GM21717 (cell line): ENCODE results near the gene ELL.
A peak's percentile ranks its signal among the peaks of the same experiment; 100 is the strongest.

Experiments
- ATAC-seq: cut with Tn5 transposase; IDR thresholded peaks from one replicate; pipeline ENCODE4 v1.9.1; 2021; ENCODE audit warnings: mild to moderate bottlenecking, moderate library complexity; ENCODE audit not compliant: unreplicated experiment

The ELL gene

GRCh38 chr19:18473003-18473705, 48.7 kb downstream of the ELL start:
- ATAC-seq: no peak

DNA sequence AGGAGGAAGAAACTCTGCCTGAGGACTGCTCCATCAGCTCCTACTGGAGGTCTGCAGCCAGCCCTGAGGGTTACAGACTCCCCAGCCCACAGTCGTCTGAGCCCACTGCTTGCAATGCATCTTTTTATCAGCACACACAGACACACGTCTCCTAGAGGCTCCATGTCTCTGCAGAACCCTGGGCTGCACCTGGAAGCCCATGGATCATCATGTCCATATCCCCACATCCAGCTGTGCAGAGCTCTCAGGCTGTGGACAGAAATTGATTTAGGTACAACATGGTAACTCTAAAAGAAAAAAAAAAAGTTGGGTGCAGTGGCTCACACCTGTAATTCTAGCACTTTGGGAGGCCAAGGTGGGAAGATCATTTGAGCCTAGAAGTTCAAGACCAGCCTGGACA, 51.1 kb downstream of the ELL start:
- no peak for ATAC-seq

- ATAC-seq: no peak
These were observed 52.6 kb downstream of the ELL start for GRCh38 chr19:18469069-18469846.

- ATAC-seq: no peak
These were observed 53.4 kb downstream of the ELL start for GRCh38 chr19:18468517-18468916.

DNA sequence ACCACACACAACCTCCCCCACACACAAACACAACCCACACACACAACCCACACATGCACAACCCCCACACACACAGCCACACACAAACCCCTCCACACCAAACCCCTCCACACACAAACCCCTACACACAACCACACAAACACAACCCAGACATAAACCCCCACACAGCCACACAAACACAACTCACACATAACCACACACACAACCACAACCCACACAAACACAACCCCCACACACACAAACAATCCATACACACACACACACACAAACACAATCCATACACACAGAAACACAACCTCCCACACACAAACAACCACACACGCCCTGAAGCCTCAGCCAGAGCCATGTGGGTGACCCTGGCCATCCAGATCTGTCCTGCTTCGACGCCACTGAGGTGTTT, 53.9 kb downstream of the ELL start:
- ATAC-seq: no peak

DNA sequence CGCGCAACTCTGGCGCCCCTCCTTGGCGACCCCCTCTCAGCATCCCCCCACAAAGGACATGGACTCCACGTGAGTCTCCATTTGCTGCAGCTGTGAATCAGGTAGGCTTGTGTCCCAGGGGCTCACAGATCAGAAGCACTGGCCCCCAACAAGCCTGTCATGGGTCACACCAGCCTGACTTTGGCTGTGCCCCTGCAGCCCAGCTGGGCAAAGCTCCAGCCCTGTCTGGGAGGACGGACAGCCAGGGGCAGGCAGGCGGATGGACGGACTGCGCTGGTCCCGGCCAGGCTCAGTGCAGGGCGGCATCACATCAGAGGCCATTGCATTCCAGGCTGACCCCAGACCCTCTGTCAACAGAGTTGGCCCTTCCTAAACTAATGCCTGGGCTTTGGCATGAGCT, 55.5 kb downstream of the ELL start:
- no peak for ATAC-seq

DNA sequence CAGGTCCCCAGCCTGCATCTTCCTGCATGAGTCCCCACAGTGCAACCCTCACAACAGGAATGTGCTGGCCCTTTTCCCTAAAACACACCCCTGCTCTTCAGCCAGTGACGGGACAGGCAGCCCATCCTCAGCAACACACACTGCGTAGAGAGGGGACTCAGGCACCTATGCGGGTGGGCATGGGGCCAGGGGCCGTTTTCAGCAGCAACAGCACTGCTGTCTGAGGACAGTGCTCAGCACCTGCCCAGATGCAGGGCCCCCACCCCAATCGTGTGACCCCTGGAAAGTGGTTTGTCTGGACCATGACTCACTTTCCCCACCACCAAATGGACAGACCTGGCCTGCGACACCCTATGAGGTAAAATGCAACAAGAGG, 55.9 kb downstream of the ELL start:
- ATAC-seq: no peak

DNA sequence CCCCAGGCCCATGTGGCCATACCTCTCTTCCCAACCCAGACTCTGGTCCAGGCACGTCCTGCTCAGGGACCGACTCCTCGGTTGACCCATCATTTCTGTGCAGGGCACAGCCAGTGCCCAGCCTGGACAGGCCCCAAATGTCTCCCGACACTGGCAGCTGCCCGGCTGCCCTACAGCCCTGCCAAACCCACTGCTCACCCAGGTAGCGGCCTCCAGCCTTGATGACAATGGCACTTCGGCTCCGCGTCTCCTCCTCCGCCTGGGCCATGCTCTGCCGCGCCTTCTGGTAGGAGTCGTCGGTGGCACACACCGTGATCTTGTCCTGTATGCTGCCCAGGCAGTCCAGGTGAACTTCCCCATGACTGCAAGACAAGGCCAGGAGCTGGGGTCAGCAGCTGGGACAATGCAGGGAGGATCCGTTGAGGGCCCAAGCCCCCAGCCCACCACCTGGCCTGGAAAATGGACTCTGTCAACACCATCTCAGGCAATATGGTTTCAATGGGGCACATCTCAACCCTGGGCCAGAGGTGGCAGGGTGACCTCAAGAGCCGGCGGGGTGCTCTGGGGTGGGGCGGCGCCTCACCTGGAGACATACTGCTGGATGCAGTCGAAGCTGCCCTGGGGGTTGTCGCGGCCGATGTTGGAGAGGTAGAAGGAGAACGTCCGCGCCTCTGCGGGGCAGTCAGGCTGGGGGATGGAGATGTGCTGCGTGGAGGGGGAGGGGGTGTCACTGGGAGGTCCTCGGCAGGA, 56.5 kb downstream of the ELL start:
- ATAC-seq: no peak

DNA sequence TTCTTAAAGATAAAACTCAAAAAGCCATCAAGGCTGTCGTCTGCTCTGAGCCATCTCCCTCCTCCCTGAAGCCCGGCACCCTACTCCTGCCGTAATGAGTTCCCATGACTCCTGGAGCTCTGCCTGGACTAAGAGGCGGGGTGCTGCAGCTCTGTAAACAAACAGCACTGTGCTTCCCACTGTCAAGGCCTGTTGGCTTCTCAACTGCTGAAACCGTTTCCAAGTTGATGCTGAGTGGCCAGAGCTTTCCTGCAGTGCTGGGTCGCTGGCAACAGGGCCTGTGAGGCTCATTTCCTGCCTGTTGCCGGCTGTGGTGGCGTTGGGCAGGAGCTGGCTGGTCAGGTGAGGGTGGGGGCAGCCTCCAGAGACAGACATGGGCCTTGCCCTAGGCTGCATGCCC, 57.2 kb downstream of the ELL start:
- no peak for ATAC-seq

DNA sequence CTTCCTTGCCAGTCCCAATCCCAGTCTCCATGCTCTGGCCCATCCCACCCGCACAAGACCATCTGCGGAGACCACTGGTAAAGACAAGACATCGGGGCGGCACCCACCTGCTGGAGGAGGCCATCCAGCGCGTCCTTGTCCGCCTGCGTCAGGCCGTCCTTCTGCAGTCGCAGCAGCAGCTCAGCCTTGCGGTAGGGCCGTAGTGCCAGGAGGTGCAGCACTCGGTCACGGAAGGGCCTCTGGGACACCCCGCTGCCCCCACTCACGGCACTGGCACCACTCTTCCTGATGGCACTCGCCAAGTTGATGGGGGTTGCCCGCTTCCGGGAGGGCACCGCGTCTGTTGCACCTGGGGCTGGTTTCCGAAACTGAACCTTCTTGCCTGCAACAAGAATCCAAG, 60.4 kb downstream of the ELL start:
- no peak for ATAC-seq

DNA sequence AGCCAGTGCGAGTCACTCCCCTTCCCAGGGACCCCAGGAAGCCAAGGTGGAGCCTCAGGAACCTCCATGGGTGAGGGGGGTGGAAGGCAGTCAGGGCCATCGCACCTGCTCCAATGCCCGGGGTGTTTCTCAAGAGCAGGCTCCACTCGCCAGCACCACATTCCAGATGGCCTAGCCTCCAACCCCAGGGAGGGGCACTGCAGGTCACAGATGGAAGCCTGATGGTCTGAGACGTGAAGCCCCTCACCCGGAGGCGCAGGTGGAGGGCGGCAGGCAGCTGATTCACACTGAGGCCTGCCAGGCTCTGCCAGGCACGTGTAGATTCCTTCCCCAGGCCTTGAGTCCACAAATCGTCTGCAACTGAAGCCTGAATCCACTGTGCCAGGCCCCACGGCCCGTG, 61.0 kb downstream of the ELL start:
- no peak for ATAC-seq

GRCh38 chr19:18457483-18458331, 64.2 kb downstream of the ELL start:
- ATAC-seq: no peak

- ATAC-seq: no peak
These were observed 64.9 kb downstream of the ELL start for GRCh38 chr19:18456974-18457373.

- ATAC-seq: no peak
These were observed 65.6 kb downstream of the ELL start for GRCh38 chr19:18456279-18456678.

DNA sequence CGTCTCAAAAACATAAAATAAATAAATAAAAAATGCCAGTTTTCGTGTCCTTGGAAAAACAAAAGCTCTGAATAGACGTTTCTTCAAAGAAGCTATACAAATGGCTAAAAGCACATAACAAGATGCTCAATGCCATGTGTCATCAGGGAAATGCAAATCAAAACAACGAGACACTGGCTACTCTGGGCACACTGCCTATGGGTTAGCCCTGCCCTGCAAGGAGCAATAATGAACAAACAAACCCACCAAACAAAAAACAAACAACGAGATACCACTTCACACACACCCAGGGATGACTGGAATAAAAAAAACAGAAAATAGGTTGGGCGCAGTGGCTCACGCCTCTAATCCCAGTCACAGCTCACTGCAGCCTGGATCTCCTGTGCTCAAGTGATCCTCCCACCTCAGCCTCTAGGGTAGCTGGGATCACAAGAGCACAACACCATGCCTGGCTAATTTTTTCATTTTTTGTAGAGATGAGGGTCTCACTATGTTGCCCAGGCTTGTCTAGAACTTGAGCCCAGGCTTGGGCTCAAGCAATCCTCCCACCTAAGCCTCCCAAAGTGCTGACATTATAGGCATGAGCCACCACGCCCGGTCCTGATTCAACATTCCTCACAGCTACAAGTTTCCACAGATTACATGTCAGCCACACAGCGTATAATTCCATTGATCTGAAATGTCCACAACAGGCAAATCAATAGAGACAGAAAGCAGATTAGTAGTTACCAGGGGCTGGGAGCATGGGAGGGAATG, 68.4 kb downstream of the ELL start:
- no peak for ATAC-seq

- no peak for ATAC-seq
These were observed 69.5 kb downstream of the ELL start for GRCh38 chr19:18452386-18452785.

- peak; percentile 54 for ATAC-seq
These were observed 70.7 kb downstream of the ELL start for GRCh38 chr19:18450931-18451836.

DNA sequence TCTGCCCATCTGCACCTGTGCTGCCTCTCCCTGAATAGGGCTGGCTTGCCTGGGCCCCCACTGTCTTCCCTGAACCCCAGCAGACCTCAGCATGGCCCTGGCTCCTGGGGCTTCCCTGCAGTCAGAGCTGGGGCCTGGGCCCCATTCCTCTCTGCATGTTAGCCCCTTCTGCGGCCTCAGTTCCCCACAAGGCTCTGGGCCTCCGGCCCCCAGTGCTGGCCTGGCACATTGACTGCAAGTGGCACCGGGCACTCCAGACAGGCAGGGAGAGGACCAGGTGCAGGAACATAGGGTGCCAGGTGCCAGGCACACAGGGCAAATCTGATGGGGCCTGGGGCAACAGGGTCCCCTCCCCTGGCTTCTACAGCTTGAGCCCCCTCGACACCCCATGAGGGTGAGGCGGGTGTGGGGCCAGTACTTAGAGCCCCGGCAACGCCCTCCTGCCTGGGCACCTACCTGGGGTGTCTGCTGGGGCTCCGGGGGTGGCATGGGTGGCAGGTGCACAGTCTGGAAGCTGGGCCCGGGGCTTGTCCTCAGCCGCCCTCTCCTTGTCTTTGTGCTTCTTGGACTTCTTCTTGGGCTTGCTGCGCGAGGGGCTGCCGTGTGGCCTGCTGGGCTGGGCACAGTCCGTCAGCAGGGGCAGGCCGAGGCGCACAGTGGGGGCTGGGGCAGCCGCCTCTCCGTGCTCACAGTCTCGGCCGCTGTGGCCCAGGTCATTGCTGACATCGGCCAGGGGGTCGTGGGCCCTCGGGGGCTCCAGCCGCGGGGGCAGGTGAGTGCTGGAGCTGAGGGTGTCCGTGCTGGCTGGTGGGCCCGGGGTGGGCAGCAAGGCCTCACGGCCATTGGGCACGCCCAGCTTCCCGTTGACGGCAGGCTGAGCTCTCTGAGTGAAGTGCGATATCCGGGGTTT, 71.6 kb downstream of the ELL start:
- no peak for ATAC-seq
